CD4-positive, alpha-beta T cell (primary cell): ENCODE data around the gene KHSRP. TPM values are rescaled to one million over a fixed set of nuclear protein-coding genes. Genes with fewer than 3 reads are reported as not detected.
A peak's percentile ranks its signal among the peaks of the same experiment; 100 is the strongest.

Experiments used
- ATAC-seq: fragments of 200-7000 bp; cut with Tn5 transposase; one replicate; pipeline ENCODE4 v1.10.0; 2022; ENCODE audit warnings: mild to moderate bottlenecking; ENCODE audit not compliant: poor library complexity
- CTCF ChIA-PET: fragments of 350-600 bp; sonication (Branson Sonifier 250); formaldehyde crosslinking; loops from one replicate; lab custom pipeline; 2021; ENCODE audit warnings: antibody characterized with exemption, inconsistent platforms; lab: Charles Lee
- POLR2A ChIA-PET: fragments of 350-600 bp; sonication (Branson Sonifier 250); formaldehyde crosslinking; loops from one replicate; lab custom pipeline; 2021; ENCODE audit warnings: antibody characterized with exemption, inconsistent platforms; lab: Charles Lee
- DNase-seq, 14 experiments: peaks; one replicate each; pipeline ENCODE4 v3.0.0-alpha.2; 2013 to 2020; ENCODE audit warnings: mixed read lengths in 2 of 14
- H3K27ac ChIP-seq, 2 donors: one replicate each; pipeline versions ENCODE4 v1.5.1 to v1.7.0; 2013; ENCODE audit warnings: low read length in 2 of 2, low read depth in 1 of 2, mild to moderate bottlenecking in 1 of 2
- H3K27me3 ChIP-seq, 2 experiments: 1 replicate in 1 of 2; 2 replicates in 1 of 2; pipeline versions ENCODE4 v1.6.1 to v1.7.0; 2013; ENCODE audit warnings: low read length in 2 of 2, control low read depth in 1 of 2, mild to moderate bottlenecking in 1 of 2, moderate library complexity in 1 of 2; ENCODE audit not compliant: insufficient read depth in 2 of 2, control insufficient read depth in 1 of 2
- H3K36me3 ChIP-seq: one replicate; pipeline ENCODE4 v1.6.1; 2013; ENCODE audit warnings: low read length, control low read depth; ENCODE audit not compliant: insufficient read depth
- H3K4me1 ChIP-seq: one replicate; pipeline ENCODE4 v1.6.1; 2013; ENCODE audit warnings: low read length, control low read depth; ENCODE audit not compliant: insufficient read depth
- H3K4me3 ChIP-seq: one replicate; pipeline ENCODE4 v1.5.1; 2013; ENCODE audit warnings: mild to moderate bottlenecking, low read length, moderate library complexity
- H3K9me3 ChIP-seq, 2 experiments: 1 replicate in 1 of 2; 2 replicates in 1 of 2; pipeline versions ENCODE4 v1.6.1 to v1.7.0; 2013; ENCODE audit warnings: low read length in 2 of 2, mild to moderate bottlenecking in 2 of 2, control low read depth in 1 of 2, moderate library complexity in 1 of 2; ENCODE audit not compliant: control insufficient read depth in 1 of 2, insufficient read depth in 1 of 2
- H3K27ac Mint-ChIP-seq: one replicate; pipeline ENCODE4 v1.8.0; 2020; ENCODE audit warnings: mixed read lengths
- H3K27me3 Mint-ChIP-seq: one replicate; pipeline ENCODE4 v1.8.0; 2021; ENCODE audit warnings: mixed read lengths
- H3K36me3 Mint-ChIP-seq: one replicate; pipeline ENCODE4 v1.8.0; 2021; ENCODE audit warnings: low read depth, mixed read lengths
- H3K4me1 Mint-ChIP-seq: one replicate; pipeline ENCODE4 v1.8.0; 2021; ENCODE audit warnings: low read depth, mixed read lengths
- H3K4me3 Mint-ChIP-seq: one replicate; pipeline ENCODE4 v1.8.0; 2020; ENCODE audit warnings: mild to moderate bottlenecking, mixed read lengths
- H3K9me3 Mint-ChIP-seq: one replicate; pipeline ENCODE4 v1.8.0; 2020; ENCODE audit warnings: mixed read lengths
- CTCF ChIP-seq: fragments of 200-600 bp; IDR thresholded peaks from one replicate; pipeline ENCODE4 v1.8.0; 2022; ENCODE audit warnings: antibody characterized with exemption, mild to moderate bottlenecking
- intact Hi-C, 2 experiments: fragments of 100-400 bp; cut with DNase I in 1 of 2; cut with micrococcal nuclease in 1 of 2; formaldehyde crosslinking; loops; one replicate each; pipeline versions ENCODE4 v1.15.1 to v1.9.0; 2023 to 2025; cut with DNase I, micrococcal nuclease
- total RNA-seq, 174 experiments: library from RNA in 2 of 174; stranded (reverse) in 2 of 174; gene quantifications; one replicate each; pipeline ENCODE4 v1.2.3 and lab custom pipeline; 2021 to 2026

Gene KHSRP
- total RNA-seq, 2 experiments from 2014 or later, result 128 to 143 TPM

GRCh38 chr19:6433663-6434062 is 9.1 kb upstream of the KHSRP start, which contains the start of gene SLC25A41:
Gene SLC25A41 (minus strand): TSS chr19:6433763. CDS start chr19:6433693, 70 bp downstream.
- Histone ChIP-seq H3K4me3 (no peak within 1 kb of the TSS), H3K4me1 (peaks cover 5% of the 10 kb centered on the region), H3K27me3 (no peaks in the 10 kb centered on the region), H3K9me3 (no peaks in the 10 kb centered on the region), H3K27ac (no peak within 1 kb of the TSS), H3K36me3 (no peaks in the 10 kb centered on the region)
- H3K4me1 Mint-ChIP-seq, result peaks cover 5% of the 10 kb centered on the region
- no peaks in the 10 kb centered on the region for H3K9me3 Mint-ChIP-seq
- ChIA-PET POLR2A (no interaction called here), CTCF (no interaction called here)
- no peak within 1 kb of the TSS for H3K27ac Mint-ChIP-seq
- no peak for TF ChIP-seq CTCF
- no peak for ATAC-seq
- H3K36me3 Mint-ChIP-seq, result no peaks in the 10 kb centered on the region
- no peak within 1 kb of the TSS for H3K4me3 Mint-ChIP-seq
- no peaks in the 10 kb centered on the region for H3K27me3 Mint-ChIP-seq
- DNase-seq, result no peak
- intact Hi-C loops, result no loop called here

- ChIA-PET CTCF (no interaction called here), POLR2A (no interaction called here)
- Histone ChIP-seq H3K9me3 (no peaks in the 10 kb centered on the region), H3K27ac (no peak overlapping the region), H3K4me1 (peaks cover 5% of the 10 kb centered on the region), H3K36me3 (no peaks in the 10 kb centered on the region), H3K27me3 (no peaks in the 10 kb centered on the region), H3K4me3 (no peak overlapping the region)
- H3K4me3 Mint-ChIP-seq, result no peak overlapping the region
- TF ChIP-seq CTCF, result no peak
- no peak for ATAC-seq
- DNase-seq, result peak in 1 of 14 experiments; percentile 14
- intact Hi-C loops, result no loop called here
- H3K27me3 Mint-ChIP-seq, result no peaks in the 10 kb centered on the region
- no peak overlapping the region for H3K27ac Mint-ChIP-seq
- no peaks in the 10 kb centered on the region for H3K9me3 Mint-ChIP-seq
- H3K4me1 Mint-ChIP-seq, result peaks cover 5% of the 10 kb centered on the region
- H3K36me3 Mint-ChIP-seq, result no peaks in the 10 kb centered on the region
These were observed 8.6 kb upstream of the KHSRP start for GRCh38 chr19:6433165-6433564.

- DNase-seq (no peak), ATAC-seq (no peak)
- no peaks in the 10 kb centered on the region for H3K9me3 Mint-ChIP-seq
- H3K27me3 ChIP-seq, result no peaks in the 10 kb centered on the region
- peaks cover 5% of the 10 kb centered on the region for H3K4me1 Mint-ChIP-seq
- no peak overlapping the region for H3K27ac ChIP-seq
- peaks cover 5% of the 10 kb centered on the region for H3K4me1 ChIP-seq
- H3K9me3 ChIP-seq, result no peaks in the 10 kb centered on the region
- H3K36me3 ChIP-seq, result no peaks in the 10 kb centered on the region
- H3K27ac Mint-ChIP-seq, result no peak overlapping the region
- no peak for TF ChIP-seq CTCF
- intact Hi-C loops, result no loop called here
- H3K27me3 Mint-ChIP-seq, result no peaks in the 10 kb centered on the region
- no peak overlapping the region for H3K4me3 Mint-ChIP-seq
- no peak overlapping the region for H3K4me3 ChIP-seq
- H3K36me3 Mint-ChIP-seq, result no peaks in the 10 kb centered on the region
- ChIA-PET CTCF (no interaction called here), POLR2A (no interaction called here)
These were observed 7.3 kb upstream of the KHSRP start for GRCh38 chr19:6431891-6432290.
